ENCODE data around the gene ZEB1.
"Not testable (repeated sequence)": the region's sequence is repeated elsewhere in the genome, so short reads cannot be mapped to it uniquely, and the experiment has no call there.

ZEB1 gene

DNA sequence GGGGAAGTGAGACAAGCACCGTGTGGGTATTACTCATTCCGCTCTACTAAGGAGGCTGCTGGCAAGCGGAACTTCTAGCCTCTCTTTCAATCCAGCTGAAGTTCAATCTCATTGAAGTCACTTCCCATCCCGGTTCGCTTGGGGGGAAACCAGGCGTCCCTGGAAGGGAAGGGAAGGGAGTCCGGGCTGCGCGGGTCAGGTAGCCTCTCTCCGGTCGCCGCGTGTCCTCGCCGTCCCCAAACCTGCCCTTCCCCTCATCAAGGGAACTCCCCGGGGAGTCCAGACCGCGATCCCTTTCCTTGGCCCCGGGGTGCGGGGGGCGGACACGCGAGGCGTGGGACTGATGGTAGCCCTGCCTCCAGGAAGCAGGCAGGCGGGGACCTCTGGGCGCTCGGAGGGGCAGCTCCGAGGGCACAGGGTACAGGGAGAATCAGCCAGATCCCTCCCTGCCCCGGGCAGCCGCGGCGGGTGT lies 598 bp upstream of the ZEB1 start:
- DNase-seq (ENCODE audit: low spot score) = peak; percentile 31

DNA sequence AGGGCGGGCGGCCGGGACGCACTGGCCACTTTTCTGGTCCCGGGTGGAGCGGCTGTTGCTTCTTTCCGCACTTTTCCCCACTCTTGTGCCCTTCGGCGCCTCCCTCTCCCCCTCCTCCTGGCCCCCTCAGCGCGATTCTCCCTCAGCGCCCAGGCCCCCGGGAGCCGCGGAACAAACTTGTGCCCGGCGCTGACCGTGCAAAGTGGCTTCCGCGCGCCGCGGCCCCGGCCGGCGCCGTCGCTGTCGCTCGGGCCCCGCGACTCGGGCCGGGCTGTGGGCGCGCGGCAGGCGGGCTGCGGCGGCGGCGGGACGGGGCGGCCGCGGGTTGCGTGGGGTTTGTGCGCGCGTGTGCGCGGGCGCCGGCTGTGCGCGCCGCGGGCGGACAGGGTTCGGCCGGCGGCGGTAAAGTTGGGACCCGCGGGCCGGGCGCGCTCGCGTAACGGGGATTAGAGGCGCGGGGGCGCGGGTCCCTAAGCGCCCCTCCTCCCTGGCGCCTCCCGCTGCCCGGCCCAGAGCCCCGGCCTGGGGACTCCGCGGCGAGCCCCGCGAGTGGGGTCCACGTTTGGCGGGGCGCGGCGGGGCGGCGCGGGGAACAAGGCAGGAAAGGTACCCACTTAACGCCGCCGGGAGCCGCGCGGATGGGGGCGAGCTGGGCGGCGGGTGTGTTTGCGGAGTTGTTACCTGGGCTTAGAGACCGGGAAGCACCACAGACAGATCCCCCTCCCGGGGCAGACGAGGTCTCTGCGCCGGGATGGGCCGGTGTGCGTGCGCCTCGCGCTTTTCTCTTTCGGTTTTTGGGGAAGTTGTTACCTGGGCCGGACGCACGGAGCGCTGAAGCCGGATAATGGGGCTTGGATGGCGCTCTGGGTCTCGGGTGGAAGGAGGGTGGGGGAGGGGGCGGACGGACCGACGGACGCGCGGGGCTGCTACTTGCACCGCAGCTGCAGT lies 860 bp downstream of the ZEB1 start:
- DNase-seq (ENCODE audit: low spot score) = no peak

DNA sequence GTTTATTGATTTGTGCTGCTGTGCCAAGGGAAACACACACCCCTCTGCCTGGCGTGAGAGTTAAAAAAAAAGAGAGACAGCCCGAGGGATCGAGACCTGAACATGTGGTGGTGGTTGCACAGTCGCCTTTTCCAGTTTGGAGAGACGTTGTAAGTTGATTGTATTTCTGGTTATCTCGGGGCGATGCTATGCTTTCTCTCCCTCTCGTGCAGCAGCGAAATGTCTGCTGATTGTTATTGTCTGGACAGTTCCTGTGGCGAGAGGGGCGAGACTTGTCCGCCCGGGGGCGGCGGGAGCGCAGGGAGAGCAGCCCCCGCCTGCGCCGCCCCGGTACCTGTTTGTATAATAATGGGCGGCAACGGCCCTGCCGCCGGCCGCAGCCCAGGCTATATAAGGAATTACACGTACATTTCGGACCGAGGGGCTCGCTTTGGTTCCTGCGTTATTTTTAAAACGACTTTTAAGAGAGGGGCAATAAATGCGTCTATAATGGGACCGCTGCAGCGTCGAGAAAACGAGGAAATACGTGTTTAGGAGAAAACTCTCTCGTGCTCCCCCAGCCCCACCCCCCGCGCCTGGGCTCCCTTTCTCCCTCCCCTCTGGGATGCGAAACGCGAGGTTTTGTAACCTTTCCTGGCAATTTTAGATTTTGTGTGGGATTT lies 1.7 kb downstream of the ZEB1 start:
- peak; percentile 20 for DNase-seq (ENCODE audit: low spot score)

DNA sequence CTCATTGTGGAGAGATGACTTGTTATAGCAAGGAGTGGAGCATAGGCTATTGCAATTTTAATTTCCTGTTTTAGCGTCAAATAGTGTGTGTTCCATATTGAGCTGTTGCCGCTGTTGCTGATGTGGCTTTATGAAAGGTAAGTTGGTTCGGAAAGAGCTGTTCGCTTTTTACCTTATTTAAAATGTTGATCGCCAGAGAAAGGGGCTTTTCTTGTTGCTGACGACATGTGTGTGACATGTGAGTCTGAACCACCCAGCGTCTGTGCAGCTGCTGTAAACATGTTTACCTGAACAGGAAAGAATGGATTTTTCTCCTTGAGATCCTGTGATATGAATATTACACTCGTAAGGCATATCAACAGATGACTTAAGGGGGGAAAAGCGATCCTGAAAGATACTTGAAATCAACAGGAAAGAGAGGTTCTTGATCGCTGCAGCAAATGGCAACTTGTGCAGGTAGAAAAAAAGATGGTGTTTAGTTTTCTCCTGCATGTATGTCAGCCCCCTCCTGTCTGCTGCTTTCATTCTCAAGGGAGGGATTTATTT lies 2.5 kb downstream of the ZEB1 start:
- peak; percentile 18 for DNase-seq (ENCODE audit: low spot score)

DNA sequence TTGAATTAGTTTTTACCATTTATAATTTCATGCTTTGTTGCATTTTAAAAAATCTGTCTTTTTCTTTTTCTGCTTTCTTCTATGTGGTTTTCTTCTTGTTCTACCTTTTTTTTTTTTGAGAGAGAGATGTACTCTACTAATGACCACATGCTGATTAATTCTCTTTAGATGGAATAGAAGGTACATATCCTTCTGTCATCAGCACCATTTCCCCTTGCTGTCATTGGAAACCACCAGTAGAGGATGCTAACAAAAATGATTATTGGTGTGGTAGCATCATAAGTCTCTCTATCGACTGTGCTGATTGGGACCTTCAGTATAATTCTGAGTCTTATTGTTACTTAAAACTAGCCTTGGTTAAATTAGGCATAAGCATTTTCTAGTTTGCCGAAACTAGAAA lies 3.6 kb downstream of the ZEB1 start:
- peak; percentile 20 for DNase-seq (ENCODE audit: low spot score)

DNA sequence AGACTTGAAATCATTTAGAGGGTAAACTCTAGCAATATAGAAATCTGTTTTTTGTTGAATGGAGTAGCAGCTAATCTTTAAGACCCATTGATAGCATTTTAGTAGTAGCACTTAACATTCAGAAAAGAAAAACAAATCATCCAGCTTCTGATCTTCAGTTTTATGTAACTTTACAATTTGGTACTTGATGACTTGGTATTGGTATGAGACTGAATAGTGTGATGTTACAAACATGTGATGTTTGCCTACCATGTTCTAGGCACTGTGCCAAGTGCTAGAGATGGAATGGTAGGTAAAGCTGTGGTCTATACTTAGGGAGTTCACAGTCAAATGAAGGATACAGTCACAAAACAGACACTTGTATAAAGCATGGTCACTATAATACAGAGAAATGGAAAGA lies 21.3 kb downstream of the ZEB1 start:
- DNase-seq (ENCODE audit: low spot score) = no peak

DNA sequence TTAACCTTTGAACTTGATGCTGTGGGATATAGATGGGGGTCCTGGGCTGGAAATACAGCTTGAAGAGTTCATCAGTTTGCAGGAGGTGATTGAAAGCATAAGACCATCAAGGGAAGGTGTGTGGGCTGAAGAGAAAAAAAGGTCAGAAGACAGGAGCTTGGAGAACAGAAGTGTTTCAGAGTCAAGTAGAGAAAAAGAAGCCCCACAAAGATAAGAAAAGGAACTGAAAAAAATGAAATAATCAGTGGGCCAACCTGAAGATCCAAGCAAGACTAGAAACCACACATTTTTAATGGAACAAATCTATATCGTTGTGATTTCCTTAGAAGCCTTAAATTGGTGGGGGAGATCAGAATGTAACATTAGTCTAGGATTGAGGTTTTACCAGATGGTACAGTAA lies 22.5 kb downstream of the ZEB1 start:
- DNase-seq (ENCODE audit: low spot score) = no peak

DNA sequence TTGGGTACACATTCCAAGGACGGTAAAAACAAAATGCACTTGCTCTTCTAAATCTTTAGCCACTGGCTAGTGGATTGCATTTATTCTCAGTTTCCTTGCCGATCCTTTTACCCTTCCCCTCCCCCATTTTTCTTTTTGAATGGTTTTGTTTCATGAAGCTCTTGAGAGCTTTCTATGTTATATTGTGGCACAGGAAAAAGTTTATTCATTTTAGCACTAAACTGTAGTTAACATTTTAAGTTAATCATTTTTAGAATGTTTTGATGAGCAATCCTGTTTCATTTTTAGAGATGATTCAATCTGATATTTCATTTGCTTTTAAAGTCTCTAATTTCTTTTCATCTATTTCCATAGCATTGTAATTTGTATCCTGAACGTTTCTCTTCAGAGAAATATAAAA lies 24.0 kb downstream of the ZEB1 start:
- no peak for DNase-seq (ENCODE audit: low spot score)

DNA sequence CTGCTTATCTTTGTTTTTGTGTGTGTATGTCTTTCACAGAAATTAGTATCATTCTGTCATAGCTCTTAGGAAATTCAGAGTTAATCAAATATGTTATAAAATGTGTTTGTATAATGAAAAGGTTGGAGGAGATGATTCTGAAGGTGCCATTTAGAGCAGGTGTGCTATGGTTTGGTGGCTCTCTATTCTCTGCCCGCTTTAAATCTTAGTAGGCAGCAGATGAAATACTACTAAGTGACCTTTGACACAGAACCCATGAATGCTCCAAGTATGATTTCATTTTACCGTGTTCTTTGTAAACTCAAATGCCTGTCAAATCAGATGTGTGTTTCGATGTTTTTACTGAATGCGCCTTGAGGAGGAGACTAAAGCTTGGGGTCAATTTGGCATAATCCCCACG lies 24.5 kb downstream of the ZEB1 start:
- no peak for DNase-seq (ENCODE audit: low spot score)

DNA sequence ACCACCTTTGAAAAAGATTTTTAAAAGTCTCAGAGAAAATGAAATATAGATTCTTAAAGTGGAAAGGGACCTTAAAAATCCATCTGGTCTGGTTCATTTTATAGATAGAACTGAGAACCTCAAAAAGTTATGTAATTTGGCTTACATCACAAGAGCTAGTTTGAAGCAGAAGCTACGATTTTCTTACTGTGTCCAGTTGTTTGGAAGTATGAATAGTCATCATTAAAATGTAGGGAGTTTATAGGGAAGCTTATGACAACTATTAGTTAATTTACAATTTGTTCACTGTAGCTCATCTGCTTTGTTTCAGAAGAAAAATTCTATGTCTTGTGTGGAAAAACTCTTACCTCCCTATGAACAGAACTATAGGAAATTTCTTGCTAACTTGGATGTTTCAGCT lies 26.9 kb downstream of the ZEB1 start:
- no peak for DNase-seq (ENCODE audit: low spot score)

DNA sequence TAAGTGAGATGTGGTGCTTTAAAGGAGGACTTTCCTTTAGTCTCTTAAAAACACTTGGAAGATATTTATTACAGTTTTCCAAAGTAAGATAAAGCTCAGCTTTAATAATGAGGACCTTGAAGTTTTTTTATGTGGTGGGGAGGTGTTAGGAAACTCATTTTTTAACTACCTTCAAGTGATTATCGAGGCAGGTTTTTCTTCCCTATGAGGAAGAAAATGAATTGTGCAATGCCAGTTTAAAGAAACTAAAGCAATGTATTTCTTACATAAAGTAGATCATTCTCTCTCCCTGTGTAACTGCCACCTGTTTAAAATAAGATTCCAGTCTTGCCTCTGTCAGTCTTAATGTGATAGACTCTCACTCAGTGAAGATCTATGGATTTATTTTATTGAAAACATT lies 27.9 kb downstream of the ZEB1 start:
- DNase-seq (ENCODE audit: low spot score) = no peak

DNA sequence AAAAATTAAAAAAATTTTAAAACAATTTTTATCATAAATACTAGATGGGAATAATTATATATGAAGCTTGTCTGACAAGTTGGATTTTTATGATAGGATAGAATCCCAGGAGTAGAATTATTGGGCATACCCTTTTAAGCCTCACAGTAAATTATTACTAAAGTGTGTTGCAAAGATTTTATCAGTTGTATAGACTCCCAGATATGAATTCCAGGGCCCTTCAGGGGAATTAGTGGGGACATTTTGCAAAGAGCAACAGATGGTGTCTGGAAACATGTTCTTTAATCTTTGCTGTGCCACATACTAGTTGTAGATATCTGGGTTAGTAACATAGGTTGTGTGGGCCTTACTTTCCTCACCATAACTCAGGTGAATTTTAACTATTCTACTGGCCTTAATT lies 28.7 kb downstream of the ZEB1 start:
- no peak for DNase-seq (ENCODE audit: low spot score)

DNA sequence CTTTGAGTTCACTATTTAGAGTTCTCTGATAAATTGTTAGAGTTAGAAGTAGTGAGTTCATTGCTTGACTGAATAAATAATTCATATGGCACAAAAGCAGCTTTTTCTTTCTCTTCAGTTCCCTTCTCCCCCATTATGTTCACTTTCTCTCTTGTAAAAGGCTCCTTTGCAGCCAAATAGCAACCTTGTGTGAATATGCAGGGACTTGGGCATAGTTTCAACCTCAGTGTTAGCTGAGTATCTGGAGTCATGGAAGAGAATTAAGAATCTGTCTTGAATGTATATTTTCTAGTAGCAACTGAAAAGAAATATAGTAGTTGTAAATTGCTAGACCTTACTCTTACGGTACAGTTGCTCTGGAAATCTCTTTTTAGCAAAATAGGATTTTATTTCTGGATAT lies 31.9 kb downstream of the ZEB1 start:
- DNase-seq (ENCODE audit: low spot score) = peak; percentile 40

DNA sequence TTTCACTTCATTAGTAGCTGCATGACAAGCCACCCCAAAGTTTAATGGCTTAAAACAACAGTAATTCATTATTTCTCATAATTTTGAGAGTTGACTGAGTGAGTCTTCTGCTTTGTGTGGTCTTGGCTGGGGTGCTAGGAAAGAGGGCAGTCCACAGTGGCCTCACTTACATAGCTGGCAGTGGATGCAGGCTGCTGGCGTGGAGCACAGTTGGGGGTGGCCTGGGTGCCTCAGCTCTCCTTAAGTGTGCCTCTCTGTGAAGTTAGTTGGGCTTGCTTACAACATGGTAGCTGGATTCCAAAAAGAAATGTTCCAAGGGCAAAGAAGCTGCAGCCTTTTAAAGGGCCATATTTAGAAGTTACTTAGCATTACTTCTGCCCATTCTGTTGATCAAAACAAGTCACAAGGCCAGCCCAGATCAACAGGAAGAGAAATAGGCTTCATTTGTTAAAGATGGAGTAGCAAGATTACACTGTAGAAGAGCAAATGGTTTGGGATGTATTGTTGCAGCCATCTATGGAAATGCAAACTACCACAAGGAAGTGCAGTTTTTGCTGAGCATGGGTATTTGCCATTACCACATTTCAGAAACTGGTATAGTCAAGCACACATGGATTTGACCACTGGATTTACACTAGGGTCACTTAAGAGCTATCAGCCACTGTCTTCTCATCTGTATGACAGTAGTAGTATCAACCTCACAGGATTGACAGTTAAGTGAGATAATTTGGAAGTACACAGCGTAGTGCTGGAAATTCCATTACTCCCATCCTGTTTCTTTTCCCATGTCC lies 33.6 kb downstream of the ZEB1 start:
- DNase-seq (ENCODE audit: low spot score) = peak; percentile 28

DNA sequence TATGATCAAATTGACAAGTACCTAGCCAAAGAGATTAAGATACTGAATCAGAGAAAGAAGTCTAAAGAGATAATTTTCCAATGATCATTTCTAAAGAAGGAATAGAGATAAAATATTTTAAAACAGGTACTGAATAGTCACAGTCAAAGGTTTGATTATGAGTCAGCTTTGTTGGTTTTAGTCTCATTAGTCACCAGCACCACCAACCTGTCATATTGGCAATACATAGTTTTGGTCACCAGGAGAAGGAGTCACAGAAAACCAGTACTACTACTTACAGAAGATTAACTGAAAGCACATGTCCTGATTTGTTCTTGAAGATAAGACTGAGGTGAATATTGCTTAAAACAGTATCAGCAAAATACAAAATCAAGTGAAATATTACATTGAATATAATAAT lies 34.6 kb downstream of the ZEB1 start:
- no peak for DNase-seq (ENCODE audit: low spot score)

DNA sequence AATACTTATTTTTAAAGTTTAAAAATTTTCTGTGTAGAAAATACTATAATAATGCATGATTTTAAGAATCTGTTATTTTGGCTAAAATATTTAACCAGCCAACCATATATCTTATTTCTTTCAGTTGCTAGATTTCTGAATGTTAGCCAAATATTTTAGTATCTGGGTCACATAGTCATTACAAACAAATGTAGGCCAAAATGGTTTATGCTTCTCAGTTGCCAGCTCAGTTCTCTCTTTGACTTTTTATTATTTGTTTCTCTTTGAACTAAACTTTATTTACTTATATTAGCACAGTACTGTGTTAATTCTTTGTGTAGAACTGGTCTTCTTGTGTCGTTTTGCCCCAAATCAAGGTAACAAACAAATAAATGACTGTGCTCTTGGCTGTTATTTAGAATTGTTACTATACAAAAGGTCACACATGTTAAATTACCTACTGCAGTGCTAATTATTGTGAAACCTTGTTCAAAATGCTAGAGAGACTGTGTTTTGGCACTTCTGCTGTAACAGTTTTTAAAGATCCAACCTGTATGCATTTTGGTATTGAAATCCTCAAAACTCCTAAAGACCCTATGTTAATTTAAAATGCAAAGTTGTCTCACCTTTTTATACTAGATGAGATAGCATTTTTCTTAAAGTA lies 39.8 kb downstream of the ZEB1 start:
- DNase-seq (ENCODE audit: low spot score) = no peak

DNA sequence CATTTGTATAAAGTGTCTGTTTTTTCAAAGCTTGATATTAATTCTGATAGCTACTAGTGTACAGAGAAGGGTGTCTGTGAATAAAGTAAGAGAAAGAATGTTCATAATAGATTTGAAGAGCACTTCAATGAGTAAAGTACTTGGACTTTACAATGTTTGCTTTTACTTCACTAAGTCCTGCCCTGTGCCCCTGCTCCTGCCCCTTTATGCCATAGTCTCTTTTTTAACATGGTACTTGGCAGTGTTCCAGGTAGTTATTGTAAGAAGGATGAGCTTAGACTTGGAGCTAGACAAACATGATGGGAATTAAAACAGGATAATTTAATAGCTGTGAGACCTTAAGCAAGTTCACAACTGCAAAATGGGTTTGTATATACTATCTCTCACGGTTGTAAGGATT lies 41.0 kb downstream of the ZEB1 start:
- no peak for DNase-seq (ENCODE audit: low spot score)

DNA sequence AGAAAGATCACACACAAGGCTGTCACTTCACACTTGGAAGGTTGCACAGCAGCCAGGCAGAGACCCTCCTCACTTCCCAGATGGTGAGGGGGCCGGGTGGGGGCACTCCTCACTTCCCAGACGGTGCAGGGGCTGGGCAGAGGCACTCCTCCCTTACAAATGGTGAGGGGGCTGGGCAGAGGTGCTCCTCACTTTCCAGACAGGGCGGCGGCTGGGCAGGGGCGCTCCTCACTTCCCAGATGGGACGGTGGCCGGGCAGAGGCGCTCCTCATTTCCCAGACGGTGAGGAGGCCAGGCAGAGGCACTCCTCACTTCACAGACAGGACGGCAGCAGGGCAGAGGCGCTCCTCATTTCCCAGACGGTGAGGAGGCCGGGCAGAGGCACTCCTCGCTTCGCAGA lies 42.5 kb downstream of the ZEB1 start:
- not testable (repeated sequence) for DNase-seq (ENCODE audit: low spot score)

DNA sequence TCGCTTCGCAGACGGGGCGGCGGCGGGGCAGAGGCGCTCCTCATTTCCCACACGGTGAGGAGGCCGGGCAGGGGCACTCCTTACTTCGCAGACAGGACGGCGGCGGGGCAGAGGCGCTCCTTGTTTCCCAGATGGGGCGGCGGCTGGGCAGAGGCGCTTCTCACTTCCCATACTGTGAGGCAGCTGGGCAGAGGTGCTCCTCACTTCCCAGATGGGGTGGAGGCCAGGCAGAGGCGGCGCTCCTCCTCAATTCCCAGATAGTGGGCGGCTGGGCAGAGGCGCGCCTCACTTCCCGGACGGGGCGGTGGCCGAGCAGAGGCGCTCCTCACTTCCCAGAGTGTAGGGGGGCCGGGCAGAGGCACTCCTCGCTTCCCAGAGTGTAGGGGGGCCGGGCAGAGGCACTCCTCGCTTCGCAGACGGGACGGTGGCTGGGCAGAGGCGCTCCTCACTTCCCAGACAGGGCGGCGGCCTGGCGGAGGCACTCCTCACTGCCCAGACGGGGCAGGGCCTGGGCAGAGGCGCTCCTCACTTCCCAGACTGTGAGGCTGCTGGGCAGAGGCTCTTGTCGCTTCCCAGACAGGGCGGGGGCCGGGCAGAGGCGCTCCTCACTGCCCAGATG lies 43.1 kb downstream of the ZEB1 start:
- no peak for DNase-seq (ENCODE audit: low spot score)

DNA sequence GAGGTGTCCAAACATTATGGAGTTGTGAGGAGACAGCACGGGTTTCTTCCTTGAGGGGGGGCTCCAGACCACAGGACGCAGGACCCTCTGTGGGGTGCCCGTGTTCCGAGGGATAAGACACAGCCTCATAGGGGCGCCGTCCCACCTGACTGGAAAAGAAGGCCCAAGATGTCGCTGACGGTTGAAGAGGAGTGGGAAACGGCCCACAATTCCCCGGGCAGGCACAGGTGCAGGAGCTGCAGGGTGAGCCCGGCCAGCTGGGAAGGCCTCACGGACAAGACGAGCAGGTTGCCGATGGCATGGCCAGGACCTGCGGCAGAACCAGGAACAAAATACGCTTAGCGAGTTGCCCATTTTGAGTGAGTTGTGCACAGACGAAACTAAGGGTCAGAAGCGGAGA lies 44.7 kb downstream of the ZEB1 start:
- DNase-seq (ENCODE audit: low spot score) = not testable (repeated sequence)

DNA sequence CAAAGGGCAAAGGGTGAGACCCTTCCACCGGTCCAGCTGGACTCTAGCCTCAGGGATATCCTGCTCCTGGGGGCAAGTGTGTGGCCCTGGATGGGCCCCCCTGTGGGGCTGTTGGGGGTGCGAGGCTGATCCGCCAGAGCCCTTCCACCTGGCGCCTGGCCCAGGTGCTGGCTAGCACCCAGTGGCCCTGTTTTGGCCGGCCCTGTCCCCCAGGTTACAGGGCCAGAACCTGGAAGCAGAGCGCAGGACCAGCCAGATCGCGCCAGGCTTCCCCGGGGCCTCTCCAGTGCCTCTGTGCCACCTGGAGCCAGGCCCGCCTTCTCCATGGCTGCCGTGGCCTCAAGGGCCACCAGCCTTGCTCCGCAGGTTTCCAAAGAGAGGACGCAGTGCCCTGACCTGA lies 45.2 kb downstream of the ZEB1 start:
- not testable (repeated sequence) for DNase-seq (ENCODE audit: low spot score)
